Sigmoid colon (tissue), 4 donors: Measurements from ENCODE around the gene MEP1B.

Experiments
- CTCF ChIP-seq, 4 experiments: fragments of 450-650 bp in 3 of 4; fragments of 200-600 bp in 1 of 4; IDR thresholded peaks; one replicate each; pipeline ENCODE4 v1.5.1; 2016 to 2019; ENCODE audit warnings: antibody characterized with exemption in 4 of 4, mild to moderate bottlenecking in 3 of 4, moderate library complexity in 2 of 4
- EP300 ChIP-seq, 4 donors: sonication (generic); formaldehyde crosslinking; IDR thresholded peaks; one replicate each; pipeline ENCODE4 v1.6.1; 2017; ENCODE audit warnings: antibody characterized with exemption in 4 of 4
- POLR2A ChIP-seq, 2 donors: fragments of 450-650 bp; IDR thresholded peaks; one replicate each; pipeline ENCODE4 v1.6.1; 2016; ENCODE audit warnings: antibody characterized with exemption in 2 of 2, mild to moderate bottlenecking in 2 of 2, moderate library complexity in 2 of 2
- POLR2AphosphoS5 ChIP-seq, 4 donors: sonication (generic); formaldehyde crosslinking; IDR thresholded peaks; one replicate each; pipeline ENCODE4 v1.6.1; 2017; ENCODE audit warnings: antibody characterized with exemption in 4 of 4

- no peak for TF ChIP-seq CTCF (IDR thresholded peaks at IDR 0.05)
- no peak for TF ChIP-seq POLR2AphosphoS5 (IDR thresholded peaks at IDR 0.05)
- TF ChIP-seq POLR2A (IDR thresholded peaks at IDR 0.05), result no peak
- no peak for TF ChIP-seq EP300 (IDR thresholded peaks at IDR 0.05)
Observed at GRCh38 chr18:32267463-32267862, 77.6 kb downstream of the MEP1B start.
